Loucy (cell line): ENCODE measurements around the gene ATP6V0D1.

Source experiments
- H2AFZ ChIP-seq: fragments of 200-600 bp; sonication (generic); 2 replicates; pipeline ENCODE4 v1.6.0; 2016; ENCODE audit warnings: antibody characterized with exemption, mild to moderate bottlenecking, low read length, moderate library complexity
- H3F3A ChIP-seq: fragments of 200-600 bp; 2 replicates; pipeline ENCODE4 v1.6.0; 2016; ENCODE audit warnings: antibody characterized with exemption, low read depth, mild to moderate bottlenecking
- H3K27me3 ChIP-seq: fragments of 200-600 bp; sonication (generic); 2 replicates; pipeline ENCODE4 v1.6.1; 2014; ENCODE audit warnings: low read length, mild to moderate bottlenecking; ENCODE audit not compliant: insufficient read depth, poor library complexity, severe bottlenecking
- H3K36me3 ChIP-seq: fragments of 200-600 bp; sonication (generic); 2 replicates; pipeline ENCODE4 v1.6.1; 2016; ENCODE audit warnings: low read length; ENCODE audit not compliant: insufficient read depth
- H3K4me1 ChIP-seq: fragments of 200-600 bp; sonication (generic); 2 replicates; pipeline ENCODE4 v1.5.1; 2014; ENCODE audit warnings: low read length, mild to moderate bottlenecking; ENCODE audit not compliant: insufficient read depth, poor library complexity, severe bottlenecking
- H3K4me2 ChIP-seq: fragments of 200-600 bp; sonication (generic); 2 replicates; pipeline ENCODE4 v1.6.0; 2014; ENCODE audit warnings: antibody characterized with exemption, low read length, low read depth, mild to moderate bottlenecking; ENCODE audit not compliant: poor library complexity, severe bottlenecking
- H3K4me3 ChIP-seq: fragments of 200-600 bp; sonication (generic); 2 replicates; pipeline ENCODE4 v1.5.1; 2014; ENCODE audit warnings: low read length, mild to moderate bottlenecking, mixed read lengths; ENCODE audit not compliant: poor library complexity, severe bottlenecking
- H3K79me2 ChIP-seq: fragments of 200-600 bp; sonication (generic); 2 replicates; pipeline ENCODE4 v1.6.1; 2014; ENCODE audit warnings: low read length; ENCODE audit not compliant: insufficient read depth
- H3K9ac ChIP-seq: fragments of 200-600 bp; sonication (generic); 2 replicates; pipeline ENCODE4 v1.6.0; 2014; ENCODE audit warnings: mild to moderate bottlenecking, low read depth, low read length, moderate library complexity; ENCODE audit not compliant: poor library complexity, severe bottlenecking
- H3K9me2 ChIP-seq: fragments of 200-600 bp; sonication (generic); replicated peaks from 2 replicates; pipeline ENCODE4 v1.6.1; 2016; ENCODE audit warnings: low read depth, low read length, mixed read lengths
- H3K9me3 ChIP-seq: fragments of 200-600 bp; sonication (generic); 2 replicates; pipeline ENCODE4 v1.6.1; 2014; ENCODE audit warnings: mild to moderate bottlenecking, antibody characterized with exemption, low read length, low read depth; ENCODE audit not compliant: insufficient read depth
- H4K20me1 ChIP-seq: fragments of 200-600 bp; sonication (generic); 2 replicates; pipeline ENCODE4 v1.6.0; 2014; ENCODE audit warnings: antibody characterized with exemption, low read length, mild to moderate bottlenecking; ENCODE audit not compliant: insufficient read depth, poor library complexity, severe bottlenecking
- CTCF ChIP-seq: fragments of 200-600 bp; sonication (generic); conservative IDR thresholded peaks from 2 replicates; pipeline ENCODE4 v1.5.1; 2014; ENCODE audit warnings: mild to moderate bottlenecking, antibody characterized with exemption, low read length
- EZH2phosphoT487 ChIP-seq: fragments of 200-600 bp; IDR thresholded peaks from 2 replicates; pipeline ENCODE4 v1.6.1; 2018; ENCODE audit warnings: antibody characterized with exemption, mild to moderate bottlenecking, moderate library complexity, borderline replicate concordance

The ATP6V0D1 gene

DNA sequence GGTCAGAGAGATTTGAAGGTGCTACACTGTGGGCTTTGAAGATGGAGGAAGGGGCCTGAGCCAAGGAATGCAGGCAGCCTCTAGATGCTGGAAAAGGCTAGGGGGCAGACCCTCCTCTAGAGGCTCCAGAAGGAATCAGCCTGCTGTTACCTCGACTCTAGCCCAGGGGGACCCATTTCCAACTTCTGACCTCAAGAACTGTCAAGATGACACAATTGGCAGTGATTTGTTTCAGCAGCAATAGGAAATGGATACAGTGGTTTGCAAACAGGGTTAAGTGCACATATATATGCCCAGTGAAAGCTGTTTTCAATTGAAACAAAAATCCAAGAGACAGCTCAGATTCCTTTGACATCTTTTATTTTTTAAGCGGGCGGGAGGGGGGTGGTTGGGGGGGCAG lies 61.0 kb downstream of the ATP6V0D1 start:
- Histone ChIP-seq H3K27me3 (no peaks in the 10 kb centered on the region), H3K9me3 (no peaks in the 10 kb centered on the region), H4K20me1 (no peaks in the 10 kb centered on the region), H3K4me2 (no peak overlapping the region), H3K79me2 (no peaks in the 10 kb centered on the region), H3F3A (no peaks in the 10 kb centered on the region), H3K9ac (no peak overlapping the region), H3K9me2 (no peaks in the 10 kb centered on the region), H3K4me1 (no peaks in the 10 kb centered on the region), H3K4me3 (no peak overlapping the region), H2AFZ (no peak overlapping the region), H3K36me3 (no peaks in the 10 kb centered on the region)
- no peak for TF ChIP-seq EZH2phosphoT487
- no peak for TF ChIP-seq CTCF

GRCh38 chr16:67419502-67419901 lies 61.5 kb downstream of the ATP6V0D1 start:
- no peak for TF ChIP-seq CTCF
- no peak for TF ChIP-seq EZH2phosphoT487

DNA sequence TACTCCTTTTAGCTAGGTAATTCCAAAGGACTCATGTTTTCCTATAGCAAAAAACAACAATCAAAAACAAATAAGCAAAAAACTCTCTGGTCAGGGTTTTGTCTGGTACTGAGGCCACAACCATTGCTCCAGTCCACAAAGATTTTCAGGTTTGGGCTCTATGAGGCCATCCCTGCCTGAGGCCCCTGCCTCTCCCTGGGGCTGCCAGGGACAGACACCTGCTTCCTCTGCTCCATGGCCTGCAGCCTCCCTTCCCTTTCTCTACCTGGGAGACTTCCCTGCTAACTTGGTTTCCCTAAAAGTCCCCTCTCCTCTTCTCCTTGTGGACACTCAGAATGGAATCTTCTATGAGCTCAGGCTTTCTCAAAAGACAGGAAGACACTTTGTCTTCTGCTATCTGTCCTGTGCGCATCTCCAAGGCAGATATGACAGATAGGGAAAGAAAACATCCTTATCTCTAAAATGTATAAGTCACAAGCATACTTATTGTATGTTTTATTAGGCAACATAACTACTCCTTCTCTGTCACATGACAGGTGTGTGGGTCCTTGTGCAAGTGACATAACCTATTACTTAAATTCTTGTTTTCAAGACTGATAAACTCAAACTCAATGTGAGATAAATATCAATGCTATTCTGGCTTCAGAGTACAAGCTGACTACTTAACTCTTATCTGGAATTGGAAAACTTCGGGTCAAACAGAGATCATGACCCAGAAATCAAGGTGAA lies 63.5 kb downstream of the ATP6V0D1 start:
- H3K4me2 ChIP-seq: no peak overlapping the region
- H3K27me3 ChIP-seq: no peaks in the 10 kb centered on the region
- no peaks in the 10 kb centered on the region for H3F3A ChIP-seq
- TF ChIP-seq CTCF (no peak), EZH2phosphoT487 (no peak)
- no peak overlapping the region for H3K4me3 ChIP-seq
- H3K9me3 ChIP-seq: no peaks in the 10 kb centered on the region
- no peaks in the 10 kb centered on the region for H3K9me2 ChIP-seq
- peak overlapping the region; percentile 32; the same call in 1 of the 2 replicates for H2AFZ ChIP-seq
- no peaks in the 10 kb centered on the region for H3K79me2 ChIP-seq
- H4K20me1 ChIP-seq: no peaks in the 10 kb centered on the region
- no peak overlapping the region for H3K9ac ChIP-seq
- no peaks in the 10 kb centered on the region for H3K4me1 ChIP-seq
- H3K36me3 ChIP-seq: no peaks in the 10 kb centered on the region

More at GRCh38 chr16:67419502-67419901, 61.5 kb downstream of the ATP6V0D1 start:
- Histone ChIP-seq H3K9ac (no peak overlapping the region), H3K4me1 (no peaks in the 10 kb centered on the region), H3K9me2 (no peaks in the 10 kb centered on the region), H3K36me3 (no peaks in the 10 kb centered on the region), H3K4me2 (no peak overlapping the region), H3K79me2 (no peaks in the 10 kb centered on the region), H3K27me3 (no peaks in the 10 kb centered on the region), H2AFZ (no peak overlapping the region), H3K9me3 (no peaks in the 10 kb centered on the region), H4K20me1 (no peaks in the 10 kb centered on the region), H3K4me3 (no peak overlapping the region), H3F3A (no peaks in the 10 kb centered on the region)
